UCSD-AML1 (cell line): ENCODE data around the gene SH3RF1.
A peak's percentile ranks its signal among the peaks of the same experiment; 100 is the strongest.
"Not testable (repeated sequence)": the region's sequence is repeated elsewhere in the genome, so short reads cannot be mapped to it uniquely, and the experiment has no call there.

ENCODE experiments used
- DNase-seq: peaks from one replicate; lab custom pipeline; 2025; ENCODE audit not compliant: unreplicated experiment; lab: John Stamatoyannopoulos, UW

Gene SH3RF1

DNA sequence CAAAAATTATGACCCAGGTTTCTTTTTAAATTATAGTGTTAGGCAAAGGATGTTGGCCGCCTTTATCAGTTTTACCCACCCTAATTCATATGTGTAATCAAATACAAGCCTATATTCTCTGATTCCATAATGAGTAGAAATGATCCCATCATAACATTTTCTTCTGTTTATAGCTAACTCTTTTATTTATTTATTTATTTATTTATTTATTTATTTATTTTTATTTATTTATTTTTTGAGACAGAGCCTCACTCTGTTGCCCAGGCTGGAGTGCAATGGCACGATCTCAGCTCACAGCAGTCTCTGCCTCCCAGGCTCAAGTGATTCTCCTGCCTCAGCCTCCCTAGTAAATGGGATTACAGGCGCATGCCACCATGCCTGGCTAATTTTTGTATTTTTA, 7.1 kb upstream of the SH3RF1 start:
- DNase-seq, result not testable (repeated sequence)

DNA sequence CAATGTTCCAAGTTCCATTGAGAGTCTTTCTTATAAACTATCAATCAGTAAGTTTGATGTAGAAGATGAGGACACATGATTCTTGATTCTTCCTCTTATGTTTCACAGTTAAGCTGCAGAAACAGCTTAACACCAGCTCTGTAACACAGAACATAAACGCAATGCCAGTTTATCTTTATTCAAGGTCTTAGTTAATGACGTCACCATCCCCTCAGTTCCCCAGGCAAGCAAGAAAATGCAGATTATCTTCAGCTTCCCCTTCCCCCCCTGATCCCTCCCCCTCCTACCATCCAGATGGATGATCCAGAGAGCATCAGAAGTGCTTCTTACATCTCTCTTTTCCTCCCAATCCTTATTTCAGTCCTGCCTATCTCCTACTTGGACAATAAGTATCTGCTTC, 4.4 kb upstream of the SH3RF1 start:
- DNase-seq, result no peak

DNA sequence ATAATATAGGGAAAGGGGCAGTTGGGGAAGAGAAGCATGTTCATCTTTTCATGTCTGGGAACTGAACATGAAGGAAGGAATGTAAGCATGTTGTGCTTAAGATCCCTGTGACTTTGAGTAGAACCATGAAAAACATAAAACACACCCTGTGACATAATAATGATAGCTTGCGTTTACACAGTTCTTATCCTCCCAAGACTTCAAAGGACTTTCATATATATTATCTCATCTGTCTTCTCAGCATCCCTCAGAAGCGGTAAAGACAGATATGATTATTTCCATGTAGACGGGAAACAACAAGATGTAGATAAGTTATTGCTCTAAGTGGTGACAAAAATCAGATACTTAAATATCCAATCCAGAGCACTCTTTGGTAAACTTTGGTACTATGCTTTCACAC, 3.3 kb upstream of the SH3RF1 start:
- no peak for DNase-seq

DNA sequence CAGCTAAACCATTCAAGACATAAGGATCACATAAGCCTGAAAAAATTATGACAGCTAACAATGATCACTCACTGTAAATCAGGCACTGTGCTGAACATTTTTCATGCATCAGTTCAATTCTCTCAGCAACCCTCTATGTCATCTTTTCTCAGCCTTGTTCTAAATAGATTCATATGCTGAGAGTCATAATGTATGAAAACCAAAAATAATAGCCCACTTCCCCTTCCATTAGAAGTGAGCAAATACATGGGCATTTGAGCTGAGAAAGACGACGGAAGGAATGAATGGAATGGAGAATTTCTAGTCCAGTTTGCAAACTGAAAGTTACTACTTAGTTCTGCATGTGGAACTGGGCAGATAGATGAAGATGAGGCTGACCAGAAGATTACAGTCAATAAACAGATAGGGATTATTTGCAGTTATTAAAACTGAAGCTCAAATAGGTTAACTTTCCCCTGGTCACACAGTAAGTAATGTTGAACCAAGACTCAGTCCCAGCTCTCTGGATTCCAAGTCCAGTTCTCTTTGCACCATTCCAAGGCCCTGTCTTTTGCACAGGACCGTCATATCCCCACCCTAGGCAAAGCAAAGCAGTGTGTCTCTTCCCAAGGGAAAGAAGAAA, 1.6 kb upstream of the SH3RF1 start:
- no peak for DNase-seq

DNA sequence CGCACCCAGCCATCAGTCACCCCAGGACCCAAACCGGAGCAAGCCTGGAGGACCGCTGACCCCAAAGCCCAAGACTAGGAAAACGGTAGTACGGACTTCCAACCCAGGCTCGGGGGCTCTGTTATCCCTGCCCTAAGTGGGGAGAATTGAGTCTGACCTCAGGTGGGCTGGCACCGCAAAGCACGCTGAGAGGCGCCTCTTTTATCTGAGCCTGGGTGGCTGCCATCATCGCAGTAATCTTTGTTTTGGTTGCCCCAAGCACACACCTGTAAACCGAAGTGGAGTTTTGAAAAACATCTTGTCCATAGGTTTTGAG, 894 bp upstream of the SH3RF1 start:
- peak; percentile 20 for DNase-seq

DNA sequence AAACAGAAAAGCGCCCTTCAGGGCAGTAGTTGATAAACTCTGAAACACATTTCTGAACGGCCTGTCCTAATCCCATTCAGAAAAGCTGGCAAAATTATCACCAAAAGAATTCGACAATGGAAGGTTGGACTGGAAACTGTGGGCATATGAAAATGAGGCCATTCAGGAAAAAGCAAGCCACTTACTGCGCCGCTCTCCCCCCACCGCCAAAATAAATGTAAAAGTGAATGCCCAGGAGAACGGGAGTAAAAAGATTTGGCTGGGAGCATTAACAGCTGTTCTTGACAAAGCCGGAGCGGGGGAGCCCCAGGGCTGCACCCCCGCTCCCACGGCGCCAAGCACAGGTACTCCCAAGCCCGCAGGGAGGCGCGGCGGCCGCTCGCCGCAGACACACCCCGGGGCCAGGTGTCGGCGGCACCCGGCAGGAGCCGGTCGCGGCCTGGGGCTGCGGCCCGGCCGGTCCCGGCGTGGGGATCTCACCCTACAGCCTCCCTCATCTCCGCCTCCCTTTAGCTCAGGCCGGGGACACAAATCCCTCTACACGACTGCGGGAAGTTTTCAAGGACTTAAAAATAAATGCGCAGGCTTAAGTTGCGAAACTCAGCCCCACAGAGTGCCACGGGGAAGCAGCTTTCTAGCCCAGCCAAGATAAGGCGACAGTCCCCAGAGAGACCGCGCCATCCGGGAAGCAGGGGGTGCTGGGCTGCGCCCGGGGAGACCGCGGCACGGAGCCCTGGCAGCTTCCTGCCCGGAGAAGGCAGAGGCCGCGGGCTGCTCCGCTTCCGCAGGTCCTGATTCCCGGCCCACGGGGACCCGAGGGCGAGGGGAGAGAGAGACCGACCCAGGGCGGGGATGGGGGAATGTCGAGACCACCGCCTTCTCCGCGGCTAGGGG, 593 bp downstream of the SH3RF1 start:
- DNase-seq, result peak; percentile 78

DNA sequence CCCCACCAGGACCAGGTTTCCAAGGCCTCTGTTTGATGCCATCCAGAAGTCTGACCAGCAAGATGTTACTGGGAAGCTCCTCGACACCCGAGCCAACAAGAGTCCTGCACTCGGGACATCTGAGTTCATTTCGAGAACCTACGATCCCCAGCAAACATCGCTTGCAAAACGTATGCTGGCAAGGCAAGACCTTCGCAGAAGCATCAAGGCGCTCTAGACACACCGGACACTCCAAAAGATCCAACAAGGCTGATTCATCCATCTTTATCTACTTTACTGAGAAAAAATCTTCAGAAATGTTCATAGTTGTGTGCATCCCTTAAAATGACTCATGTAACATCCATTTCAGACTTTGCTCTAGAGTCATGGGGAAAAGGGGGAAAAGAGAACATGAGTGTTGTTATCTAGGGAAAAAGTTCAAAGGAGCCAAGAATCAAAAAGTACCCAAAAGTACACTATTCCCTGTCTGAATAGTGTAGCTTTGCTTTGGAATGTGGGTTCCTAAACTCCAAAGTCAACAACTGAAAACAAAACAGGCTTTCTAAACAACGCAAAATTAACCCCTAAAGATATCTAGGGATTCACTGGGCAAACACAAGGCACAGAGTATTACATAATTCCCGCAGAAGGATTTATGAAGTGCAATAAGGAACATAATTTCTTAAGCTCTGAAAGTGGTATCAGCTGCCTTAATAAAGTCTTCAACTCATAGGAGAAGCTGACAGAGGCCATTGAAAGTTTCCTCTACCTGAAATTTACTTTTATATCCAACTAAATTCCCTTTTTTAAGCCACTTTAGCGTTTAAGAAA, 1.6 kb downstream of the SH3RF1 start:
- peak; percentile 22 for DNase-seq

DNA sequence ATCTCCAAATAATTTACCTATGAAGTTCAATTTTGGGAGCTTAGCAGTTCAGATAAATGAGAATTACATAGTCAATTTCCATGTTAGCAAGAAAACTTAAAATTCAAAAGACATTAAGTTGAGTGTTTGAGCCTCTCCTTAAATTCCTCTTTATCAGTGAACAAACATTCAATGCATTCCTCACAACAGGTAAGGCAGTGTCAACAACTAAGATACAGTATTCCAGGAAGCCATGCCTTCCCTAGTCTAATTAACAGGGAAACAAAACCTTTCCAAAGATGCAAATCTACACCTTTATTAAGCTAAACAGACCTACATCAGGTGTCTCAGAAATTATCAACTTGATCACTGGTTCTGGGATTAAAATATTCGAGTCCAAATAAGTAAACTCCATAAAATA, 3.7 kb downstream of the SH3RF1 start:
- DNase-seq, result no peak

DNA sequence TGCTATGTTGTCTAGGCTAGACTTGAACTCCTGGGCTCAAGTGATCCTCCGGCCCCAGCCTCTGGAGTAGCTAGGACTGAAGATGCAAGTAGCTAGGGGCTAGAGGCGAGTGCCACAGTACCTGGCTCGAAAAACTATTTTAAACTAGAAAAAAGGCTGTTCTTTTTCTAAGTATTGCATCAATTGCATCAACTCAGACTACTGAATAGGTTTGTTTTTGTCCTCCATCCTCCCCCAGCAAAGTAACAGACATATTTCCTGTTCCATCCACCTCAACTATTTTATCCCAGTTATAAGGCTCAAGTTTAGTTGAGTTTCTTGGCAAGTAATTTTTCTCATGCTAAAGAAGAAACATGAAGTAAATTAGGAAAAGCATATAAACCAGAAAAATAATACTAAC, 4.1 kb downstream of the SH3RF1 start:
- no peak for DNase-seq

DNA sequence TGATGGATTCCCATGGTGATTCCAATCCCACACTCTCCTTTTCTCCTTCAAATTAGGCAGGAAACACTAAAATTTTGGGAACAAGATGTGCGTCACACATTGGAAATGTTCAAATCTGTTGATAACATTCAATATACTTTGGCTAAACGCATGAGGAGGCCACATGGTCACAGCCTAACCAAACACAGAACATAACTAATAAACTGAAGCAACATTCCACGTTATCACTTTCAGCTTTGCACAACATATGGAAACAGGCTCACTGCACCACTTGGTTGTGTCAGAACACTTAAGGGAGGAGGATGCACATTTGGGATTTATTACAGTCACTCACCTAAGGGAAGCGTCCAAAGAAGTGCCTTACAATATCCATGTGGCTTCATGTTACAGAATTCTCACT, 4.7 kb downstream of the SH3RF1 start:
- DNase-seq, result no peak

DNA sequence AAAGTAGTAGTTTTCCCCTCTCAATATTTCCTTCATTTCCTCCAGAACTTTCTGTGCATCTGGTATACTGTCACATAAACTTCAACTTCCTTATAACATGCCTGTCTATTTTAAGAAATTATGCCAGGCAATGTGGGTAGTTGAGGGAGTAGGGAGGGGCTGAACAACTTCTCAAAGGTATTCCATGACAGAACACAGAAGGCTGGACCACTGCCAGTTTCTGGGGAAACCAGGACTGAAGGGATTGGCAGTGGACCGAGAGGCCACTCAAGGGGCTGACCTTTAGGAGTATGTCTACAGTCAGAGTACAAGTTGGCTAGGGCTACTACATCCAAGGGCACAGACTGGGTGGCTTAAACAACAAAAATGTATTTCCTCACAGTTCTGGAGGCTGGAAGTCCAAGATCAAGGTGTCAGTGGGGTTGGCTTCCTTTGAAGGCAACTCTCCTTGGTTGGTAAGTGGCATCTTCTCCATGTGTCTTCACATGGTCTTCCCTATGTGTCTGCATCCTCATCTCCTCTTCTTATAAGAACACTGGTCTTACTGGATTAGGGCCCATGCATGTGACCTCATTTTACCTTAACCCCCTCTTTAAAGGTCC, 6.9 kb downstream of the SH3RF1 start:
- DNase-seq, result peak; percentile 10

DNA sequence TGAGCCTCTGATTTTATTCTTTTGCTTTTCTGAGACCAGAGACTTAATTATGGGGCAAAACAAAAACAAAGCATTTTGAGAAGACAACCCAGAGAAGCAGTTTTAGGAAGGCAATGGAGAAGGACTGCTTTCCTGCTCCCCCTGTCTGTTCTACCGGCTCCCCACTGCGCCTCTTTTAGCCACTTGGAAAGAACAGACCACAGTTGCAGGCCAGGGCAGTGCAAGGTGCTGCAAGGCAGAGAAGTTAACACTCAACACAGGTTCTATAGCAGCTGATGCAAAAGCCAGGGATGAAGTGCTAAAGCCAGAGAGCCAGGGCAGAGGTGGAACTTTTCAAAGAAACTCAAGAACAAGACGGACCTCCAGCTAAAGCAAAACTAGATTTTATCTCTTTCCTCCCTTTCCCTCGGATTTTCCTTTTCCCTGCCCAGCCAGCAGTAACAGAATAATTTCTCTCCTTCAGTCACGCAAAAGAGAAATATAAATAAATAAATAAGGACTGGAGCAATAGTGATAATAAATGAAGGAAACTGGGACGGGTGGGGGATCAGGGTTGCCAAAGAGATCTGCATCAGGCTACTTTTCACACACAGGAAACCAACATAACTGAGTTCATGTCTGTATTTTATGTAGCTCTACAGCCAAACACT, 10.4 kb downstream of the SH3RF1 start:
- DNase-seq, result peak; percentile 18

DNA sequence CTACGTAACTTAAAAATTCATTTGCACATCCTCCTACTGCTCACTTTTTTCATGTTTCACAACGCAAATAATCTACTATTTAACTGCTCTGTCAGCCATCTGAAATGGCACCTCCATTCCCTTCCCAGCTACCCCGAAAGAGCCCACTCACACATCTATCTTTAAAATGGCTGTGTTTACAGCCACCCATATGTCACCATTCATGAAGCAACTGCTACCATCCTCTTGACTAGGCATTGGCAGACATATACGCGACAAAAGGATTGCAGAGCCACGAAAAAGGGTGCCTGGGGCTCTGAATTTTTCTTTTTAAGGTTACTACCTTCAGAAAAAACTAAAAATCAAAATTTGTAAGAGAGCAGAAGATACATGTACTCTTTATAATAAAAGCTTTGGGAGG, 11.5 kb downstream of the SH3RF1 start:
- no peak for DNase-seq

DNA sequence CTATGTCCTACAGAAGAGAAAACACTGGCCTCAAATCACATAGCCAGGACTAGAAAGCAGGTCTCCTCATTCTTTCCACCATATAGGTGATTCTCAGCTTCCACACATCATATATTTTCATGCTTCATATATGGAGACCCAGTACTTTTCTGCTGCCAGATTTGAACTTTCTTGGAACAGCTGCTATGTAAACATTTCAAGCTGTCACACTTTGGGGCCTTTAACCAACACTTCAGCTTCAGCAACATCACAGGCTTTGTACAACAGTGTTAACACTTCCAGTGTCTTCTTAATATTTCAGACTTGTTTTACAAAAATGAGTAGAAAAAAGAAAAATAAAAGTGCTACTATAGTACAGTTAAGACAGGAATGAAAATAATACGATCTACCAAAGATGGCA, 12.6 kb downstream of the SH3RF1 start:
- no peak for DNase-seq

DNA sequence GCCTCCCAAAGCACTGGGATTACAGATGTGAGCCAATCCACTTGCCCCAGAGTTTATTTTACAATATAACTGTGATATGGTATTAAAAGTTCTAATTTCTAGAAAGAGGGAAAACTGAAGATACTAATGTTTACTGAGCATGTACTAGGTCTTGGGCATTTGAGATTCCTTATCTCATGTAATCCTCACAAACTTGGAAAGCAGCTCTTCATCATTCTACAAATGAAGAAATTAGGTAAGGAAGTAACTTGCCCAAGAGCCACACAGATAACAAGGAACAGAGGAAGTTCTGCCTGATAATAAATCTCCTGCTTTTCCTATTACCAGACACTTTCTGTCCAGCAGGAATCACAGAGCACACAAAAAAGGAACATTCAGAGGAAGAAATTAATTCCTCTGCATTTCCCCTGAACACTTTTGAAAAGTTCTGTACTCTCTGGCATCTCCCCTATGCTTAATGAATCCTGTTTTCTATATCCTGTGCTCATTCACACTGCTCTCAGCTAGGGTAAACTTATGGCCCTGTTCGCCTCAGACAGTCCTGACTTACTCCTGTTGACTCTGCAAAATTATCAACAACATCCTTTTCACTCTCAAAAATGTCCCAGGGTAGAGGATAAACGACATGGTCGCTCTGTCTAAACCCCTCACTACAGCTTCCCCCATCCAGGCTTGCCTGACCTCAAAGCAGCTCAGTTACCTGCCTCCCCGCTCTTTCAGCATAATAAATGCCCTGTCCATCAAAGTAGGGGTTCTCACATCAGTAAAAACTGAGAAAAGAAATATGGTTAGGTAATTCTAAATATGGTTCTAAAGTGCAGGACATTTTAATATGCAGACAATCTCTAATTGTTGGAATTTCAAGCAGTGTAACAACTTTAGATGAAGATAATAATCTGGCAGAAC, 13.6 kb downstream of the SH3RF1 start:
- no peak for DNase-seq

DNA sequence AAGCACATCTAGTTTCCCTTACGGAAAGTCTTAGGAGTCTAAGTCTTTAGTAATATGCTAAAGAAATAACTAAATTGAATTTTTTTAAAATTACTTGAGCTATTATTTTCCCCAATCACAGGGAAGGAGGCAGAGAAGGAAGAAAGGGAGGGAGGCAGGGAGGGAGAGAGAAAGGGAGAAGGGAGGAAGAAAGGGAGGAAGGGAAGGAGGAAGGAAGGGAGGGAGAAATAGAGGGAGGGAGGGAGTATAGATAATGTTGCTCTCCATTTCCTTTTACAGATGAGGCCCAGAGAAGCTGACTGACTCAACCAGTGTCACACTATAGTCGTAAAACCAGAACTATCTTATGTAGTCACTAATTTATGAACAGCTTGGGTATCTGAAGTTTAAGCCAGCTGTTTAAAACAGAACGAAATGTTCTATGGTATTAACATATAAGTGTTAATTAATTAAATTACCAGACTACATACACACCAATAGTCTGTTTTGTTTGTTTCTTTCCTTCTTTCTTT, 14.6 kb downstream of the SH3RF1 start:
- no peak for DNase-seq

DNA sequence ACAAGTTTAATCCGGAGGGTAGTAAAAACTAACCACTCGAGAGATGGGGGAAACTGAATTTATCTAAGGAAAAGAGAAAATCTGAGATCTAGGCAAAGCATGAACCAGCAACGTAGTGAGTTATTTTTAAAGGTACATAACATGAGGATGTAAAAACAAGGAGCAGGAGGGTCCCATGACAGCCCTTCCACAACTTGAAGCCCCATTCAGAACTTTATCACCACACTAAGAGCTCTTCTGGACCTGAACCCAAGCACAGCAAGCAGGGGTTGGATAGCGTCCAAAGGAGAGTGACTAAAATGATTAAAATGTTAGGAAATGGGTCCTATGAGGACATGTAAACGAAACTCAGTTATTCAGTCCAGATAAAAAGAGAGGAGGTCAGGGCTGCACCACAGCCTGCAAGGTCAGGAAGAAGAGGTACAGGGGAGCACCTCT, 16.2 kb downstream of the SH3RF1 start:
- DNase-seq, result no peak

DNA sequence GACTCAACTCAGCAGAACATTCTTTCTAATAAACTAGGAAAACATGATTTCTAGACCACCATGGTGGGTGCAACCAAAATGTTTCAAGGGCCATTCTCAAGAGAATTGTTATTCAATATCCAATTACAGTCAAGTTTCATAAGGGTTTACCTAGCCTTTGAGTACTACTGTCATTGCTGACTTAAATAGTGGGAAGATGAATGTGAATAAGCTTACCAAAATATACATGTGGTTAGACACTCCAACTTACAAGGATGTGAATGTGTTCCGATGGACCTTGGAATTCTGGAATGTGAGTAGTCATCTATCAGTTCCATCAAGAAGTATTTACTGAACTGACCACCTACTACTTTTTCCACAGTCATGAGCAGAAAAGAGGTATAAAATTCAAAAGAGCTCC, 16.9 kb downstream of the SH3RF1 start:
- no peak for DNase-seq

DNA sequence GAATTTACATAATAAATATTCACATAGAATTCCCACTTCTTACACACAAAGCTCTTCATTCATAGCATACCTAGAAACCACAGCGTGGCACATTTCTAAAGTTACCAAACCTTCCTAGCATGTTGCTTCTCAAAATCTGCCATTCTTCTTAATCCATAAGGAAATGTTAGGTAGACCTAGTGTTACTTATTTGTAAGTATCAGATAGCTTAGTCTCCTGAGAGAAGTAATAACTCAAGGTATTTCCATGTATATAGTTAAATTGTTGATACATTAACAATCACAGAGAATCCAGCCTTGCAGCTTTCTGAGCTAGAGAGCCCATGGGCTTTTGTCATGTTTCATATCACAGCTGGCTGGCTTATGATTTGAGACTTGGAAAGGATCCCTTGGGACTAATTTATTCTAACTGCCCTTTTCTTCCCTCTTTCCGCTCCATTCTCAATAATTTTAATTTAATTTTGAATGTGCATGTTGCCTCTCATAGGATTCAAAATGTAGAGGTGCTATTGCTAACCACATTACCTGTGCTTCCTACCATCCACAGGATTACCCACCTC, 17.6 kb downstream of the SH3RF1 start:
- no peak for DNase-seq
